ENCODE results near the gene GNB3. TPM values are rescaled to one million over a fixed set of nuclear protein-coding genes. Genes with fewer than 3 reads are reported as not detected.
A peak's percentile ranks its signal among the peaks of the same experiment; 100 is the strongest.
"Not testable (repeated sequence)": the region's sequence is repeated elsewhere in the genome, so short reads cannot be mapped to it uniquely, and the experiment has no call there.

GNB3 gene
- total RNA-seq, 2 experiments from 2014 or later, result 0.08 TPM; not detected in 1

GRCh38 chr12:6871052-6871957 is 30.6 kb downstream of the GNB3 start:
- no peaks in the 10 kb centered on the region for H3K9me3 Mint-ChIP-seq (ENCODE audit: insufficient read depth)
- ATAC-seq, result peak; percentile 15
- peak overlapping the region; percentile 94 for H3K4me3 Mint-ChIP-seq
- H3K27me3 Mint-ChIP-seq (ENCODE audit: low read depth), result no peaks in the 10 kb centered on the region
- DNase-seq, result peak; percentile 72
- H3K27ac Mint-ChIP-seq, result peak overlapping the region; percentile 96
- H3K4me1 Mint-ChIP-seq (ENCODE audit: low read depth), result peaks cover 65% of the 10 kb centered on the region
- ChIA-PET POLR2A (interaction anchor here (0.9 to 3.6 kb wide), 8 partner anchors 11 to 236 kb away, joined by 3 to 47 read pairs (median 14); partner anchors contain the start of genes C12orf57, CDCA3, RNU7-1 and USP5), CTCF (interaction anchor here (0.7 to 6.1 kb wide), 19 partner anchors 11 to 301 kb away, joined by 3 to 121 read pairs (median 14); partner anchors contain the start of genes C12orf57, CDCA3, COPS7A and ENO2)
- peaks cover 63% of the 10 kb centered on the region for H3K36me3 Mint-ChIP-seq (ENCODE audit: low read depth)

- peaks cover 66% of the 10 kb centered on the region for H3K36me3 Mint-ChIP-seq (ENCODE audit: low read depth)
- H3K4me1 Mint-ChIP-seq (ENCODE audit: low read depth), result peaks cover 59% of the 10 kb centered on the region
- no peaks in the 10 kb centered on the region for H3K27me3 Mint-ChIP-seq (ENCODE audit: low read depth)
- H3K4me3 Mint-ChIP-seq, result peak overlapping the region; percentile 94
- no peaks in the 10 kb centered on the region for H3K9me3 Mint-ChIP-seq (ENCODE audit: insufficient read depth)
- ATAC-seq, result peak; percentile 32
- CTCF ChIA-PET, result interaction anchor here (0.7 to 6.1 kb wide), 39 partner anchors 8 to 302 kb away, joined by 3 to 121 read pairs (median 8); partner anchors contain the start of genes C12orf57, C1RL, CDCA3 and COPS7A
- DNase-seq, result peak; percentile 91
- POLR2A ChIA-PET, result interaction anchor here (0.6 to 3.6 kb wide), 28 partner anchors 10 to 407 kb away, joined by 3 to 47 read pairs (median 5); partner anchors contain the start of genes C12orf57, CDCA3, COPS7A and MLF2
- peak overlapping the region; percentile 96 for H3K27ac Mint-ChIP-seq
These were observed 31.6 kb downstream of the GNB3 start for GRCh38 chr12:6872073-6873048.

- peak within 1 kb of the TSS; percentile 96 for H3K27ac Mint-ChIP-seq
- peak within 1 kb of the TSS; percentile 94 for H3K4me3 Mint-ChIP-seq
- peaks cover 63% of the 10 kb centered on the region for H3K36me3 Mint-ChIP-seq (ENCODE audit: low read depth)
- peak; percentile 78 for ATAC-seq
- peak; percentile 99 for DNase-seq
- ChIA-PET POLR2A (interaction anchor here (0.6 to 3.6 kb wide), 26 partner anchors 9 to 408 kb away, joined by 3 to 47 read pairs (median 5); partner anchors contain the start of genes C12orf57, CDCA3, COPS7A and MLF2), CTCF (interaction anchor here (0.7 to 6.1 kb wide), 39 partner anchors 7 to 303 kb away, joined by 3 to 121 read pairs (median 8); partner anchors contain the start of genes C12orf57, C1RL, CDCA3 and COPS7A)
- no peaks in the 10 kb centered on the region for H3K27me3 Mint-ChIP-seq (ENCODE audit: low read depth)
- peaks cover 56% of the 10 kb centered on the region for H3K4me1 Mint-ChIP-seq (ENCODE audit: low read depth)
- no peaks in the 10 kb centered on the region for H3K9me3 Mint-ChIP-seq (ENCODE audit: insufficient read depth)
These were observed 32.6 kb downstream of the GNB3 start, which contains the start of gene SPSB2 for GRCh38 chr12:6873094-6874014. TSS of gene SPSB2 (minus strand) at chr12:6873303. CDS start at chr12:6872901, 402 bp downstream.

GRCh38 chr12:6874015-6874368 is 33.3 kb downstream of the GNB3 start:
- peak overlapping the region; percentile 94 for H3K4me3 Mint-ChIP-seq
- peak overlapping the region; percentile 79 for H3K27ac Mint-ChIP-seq
- ATAC-seq; H3K9me3 Mint-ChIP-seq (ENCODE audit: insufficient read depth); H3K27me3 Mint-ChIP-seq (ENCODE audit: low read depth); DNase-seq: not testable (repeated sequence)
- CTCF ChIA-PET, result interaction anchor here (0.8 to 6.1 kb wide), 8 partner anchors 9 to 119 kb away, joined by 4 to 121 read pairs (median 15); partner anchors contain the start of genes CDCA3, LRRC23 and USP5
- peaks cover 59% of the 10 kb centered on the region for H3K36me3 Mint-ChIP-seq (ENCODE audit: low read depth)
- POLR2A ChIA-PET, result interaction anchor here (1.1 to 3.6 kb wide), 7 partner anchors 18 to 121 kb away, joined by 3 to 41 read pairs (median 5); partner anchors contain the start of genes C12orf57, MLF2 and RNU7-1
- peaks cover 50% of the 10 kb centered on the region for H3K4me1 Mint-ChIP-seq (ENCODE audit: low read depth)

- H3K4me1 Mint-ChIP-seq (ENCODE audit: low read depth); POLR2A ChIA-PET; DNase-seq; H3K9me3 Mint-ChIP-seq (ENCODE audit: insufficient read depth); H3K27ac Mint-ChIP-seq; ATAC-seq; H3K4me3 Mint-ChIP-seq; H3K27me3 Mint-ChIP-seq (ENCODE audit: low read depth): not testable (repeated sequence)
- H3K36me3 Mint-ChIP-seq (ENCODE audit: low read depth), result peaks cover 24% of the 10 kb centered on the region
- CTCF ChIA-PET, result interaction anchor here (1.1 kb wide), 1 partner anchor 7 kb away, joined by 4 read pairs; no protein-coding TSS in a partner anchor
These were observed 39.1 kb downstream of the GNB3 start for GRCh38 chr12:6879824-6880223.

- Mint-ChIP-seq H3K9me3 (ENCODE audit: insufficient read depth) (no peaks in the 10 kb centered on the region), H3K27me3 (ENCODE audit: low read depth) (no peaks in the 10 kb centered on the region), H3K4me3 (no peak overlapping the region), H3K4me1 (ENCODE audit: low read depth) (no peaks in the 10 kb centered on the region), H3K27ac (no peak overlapping the region), H3K36me3 (ENCODE audit: low read depth) (peaks cover 13% of the 10 kb centered on the region)
- DNase-seq, result no peak
- no peak for ATAC-seq
- CTCF ChIA-PET, result interaction anchor here (1.2 to 2.7 kb wide), 4 partner anchors 9 to 17 kb away, joined by 3 to 23 read pairs (median 4); partner anchors contain the start of gene SPSB2
- POLR2A ChIA-PET, result interaction anchor here (2.2 to 2.4 kb wide), 2 partner anchors 8 to 11 kb away, joined by 10 to 17 read pairs; partner anchors contain the start of gene SPSB2
These were observed 42.5 kb downstream of the GNB3 start for GRCh38 chr12:6883252-6883651.

- Mint-ChIP-seq H3K36me3 (ENCODE audit: low read depth) (peaks cover 13% of the 10 kb centered on the region), H3K4me1 (ENCODE audit: low read depth) (peaks cover 3% of the 10 kb centered on the region), H3K4me3 (no peak overlapping the region), H3K9me3 (ENCODE audit: insufficient read depth) (no peaks in the 10 kb centered on the region), H3K27ac (no peak overlapping the region), H3K27me3 (ENCODE audit: low read depth) (no peaks in the 10 kb centered on the region)
- ChIA-PET POLR2A (interaction anchor here (1.0 to 2.4 kb wide), 2 partner anchors 11 kb away, joined by 4 to 17 read pairs; partner anchors contain the start of gene SPSB2), CTCF (interaction anchor here (1.4 to 2.7 kb wide), 2 partner anchors 8 to 11 kb away, joined by 3 to 23 read pairs; partner anchors contain the start of gene SPSB2)
- no peak for DNase-seq
- ATAC-seq, result no peak
These were observed 43.0 kb downstream of the GNB3 start for GRCh38 chr12:6883683-6884082.

GRCh38 chr12:6884539-6884938 is 43.8 kb downstream of the GNB3 start:
- DNase-seq, result no peak
- H3K27ac Mint-ChIP-seq, result no peak overlapping the region
- POLR2A ChIA-PET, result interaction anchor here (1.0 kb wide), 1 partner anchor 12 kb away, joined by 4 read pairs; the partner anchor contains the start of gene SPSB2
- no peaks in the 10 kb centered on the region for H3K9me3 Mint-ChIP-seq (ENCODE audit: insufficient read depth)
- no peaks in the 10 kb centered on the region for H3K27me3 Mint-ChIP-seq (ENCODE audit: low read depth)
- peaks cover 10% of the 10 kb centered on the region for H3K36me3 Mint-ChIP-seq (ENCODE audit: low read depth)
- H3K4me1 Mint-ChIP-seq (ENCODE audit: low read depth), result peaks cover 3% of the 10 kb centered on the region
- no peak overlapping the region for H3K4me3 Mint-ChIP-seq
- no peak for ATAC-seq
- CTCF ChIA-PET, result interaction anchor here (1.6 kb wide), 1 partner anchor 15 kb away, joined by 4 read pairs; no protein-coding TSS in a partner anchor

- CTCF ChIA-PET, result interaction anchor here (1.6 to 2.2 kb wide), 2 partner anchors 14 to 17 kb away, joined by 4 to 8 read pairs; partner anchors contain the start of gene SPSB2
- Mint-ChIP-seq H3K36me3 (ENCODE audit: low read depth) (peaks cover 16% of the 10 kb centered on the region), H3K4me1 (ENCODE audit: low read depth) (peaks cover 17% of the 10 kb centered on the region)
- H3K9me3 Mint-ChIP-seq (ENCODE audit: insufficient read depth); H3K27ac Mint-ChIP-seq; DNase-seq; H3K4me3 Mint-ChIP-seq; H3K27me3 Mint-ChIP-seq (ENCODE audit: low read depth); ATAC-seq: not testable (repeated sequence)
- POLR2A ChIA-PET, result interaction anchor here (0.9 to 1.0 kb wide), 2 partner anchors 13 kb away, joined by 3 read pairs; partner anchors contain the start of gene SPSB2
These were observed 45.7 kb downstream of the GNB3 start for GRCh38 chr12:6886206-6886999.
